ENCODE data around the gene CCP110.

DNA sequence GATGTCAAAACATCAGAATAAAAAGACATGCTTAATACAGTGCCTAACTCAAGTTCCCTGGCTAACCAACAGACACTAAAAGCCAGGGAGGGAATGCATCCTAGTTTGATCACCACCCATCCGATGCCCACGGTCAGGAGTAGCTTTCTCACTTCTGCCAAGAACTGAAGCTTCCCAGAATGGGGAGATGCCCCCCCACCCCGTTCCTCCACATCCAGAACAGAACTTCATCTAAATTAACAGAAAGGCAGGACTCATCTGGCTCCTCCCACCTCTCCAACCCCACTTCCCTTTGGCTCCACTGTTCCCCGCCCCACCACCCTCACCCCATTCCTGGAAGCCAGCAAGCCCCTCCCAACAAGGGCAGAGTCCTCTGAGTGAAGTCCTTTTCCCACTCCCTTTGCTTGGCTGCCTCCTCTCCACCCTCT is 35.5 kb upstream of the CCP110 start:
- TF ChIP-seq POLR2A (IDR thresholded peaks at IDR 0.05): no peak
- TF ChIP-seq, protein P1, sequence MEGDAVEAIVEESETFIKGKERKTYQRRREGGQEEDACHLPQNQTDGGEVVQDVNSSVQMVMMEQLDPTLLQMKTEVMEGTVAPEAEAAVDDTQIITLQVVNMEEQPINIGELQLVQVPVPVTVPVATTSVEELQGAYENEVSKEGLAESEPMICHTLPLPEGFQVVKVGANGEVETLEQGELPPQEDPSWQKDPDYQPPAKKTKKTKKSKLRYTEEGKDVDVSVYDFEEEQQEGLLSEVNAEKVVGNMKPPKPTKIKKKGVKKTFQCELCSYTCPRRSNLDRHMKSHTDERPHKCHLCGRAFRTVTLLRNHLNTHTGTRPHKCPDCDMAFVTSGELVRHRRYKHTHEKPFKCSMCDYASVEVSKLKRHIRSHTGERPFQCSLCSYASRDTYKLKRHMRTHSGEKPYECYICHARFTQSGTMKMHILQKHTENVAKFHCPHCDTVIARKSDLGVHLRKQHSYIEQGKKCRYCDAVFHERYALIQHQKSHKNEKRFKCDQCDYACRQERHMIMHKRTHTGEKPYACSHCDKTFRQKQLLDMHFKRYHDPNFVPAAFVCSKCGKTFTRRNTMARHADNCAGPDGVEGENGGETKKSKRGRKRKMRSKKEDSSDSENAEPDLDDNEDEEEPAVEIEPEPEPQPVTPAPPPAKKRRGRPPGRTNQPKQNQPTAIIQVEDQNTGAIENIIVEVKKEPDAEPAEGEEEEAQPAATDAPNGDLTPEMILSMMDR (IDR thresholded peaks at IDR 0.05): no peak

Data from stomach (tissue), 4 donors.